Stimulated activated CD8-positive, alpha-beta memory T cell treated with anti-CD3 and anti-CD28 coated beads, Interleukin-15, amount 100 ng/mL, for 48 hours (primary cell): Measurements from ENCODE around the gene MYL6.

Source experiments
- DNase-seq, 2 donors: peaks; one replicate each; pipeline ENCODE4 v3.0.0-alpha.2; 2020; ENCODE audit warnings: low read depth in 2 of 2

Gene MYL6

GRCh38 chr12:56129206-56129941, 28.8 kb upstream of the MYL6 start:
- peak; percentile 74 to 81 for DNase-seq

GRCh38 chr12:56129942-56130495, 28.1 kb upstream of the MYL6 start:
- no peak for DNase-seq

GRCh38 chr12:56130876-56131275, 27.3 kb upstream of the MYL6 start:
- DNase-seq = no peak

- no peak for DNase-seq
These were observed 23.3 kb upstream of the MYL6 start for GRCh38 chr12:56134897-56135296.

- DNase-seq = no peak
These were observed 20.1 kb upstream of the MYL6 start for GRCh38 chr12:56137853-56138571.

GRCh38 chr12:56141946-56142784, 16.0 kb upstream of the MYL6 start:
- no peak for DNase-seq

- no peak for DNase-seq
These were observed 14.9 kb upstream of the MYL6 start for GRCh38 chr12:56143217-56143616.

GRCh38 chr12:56143870-56144269, 14.3 kb upstream of the MYL6 start:
- no peak for DNase-seq

GRCh38 chr12:56145217-56145616, 12.9 kb upstream of the MYL6 start:
- DNase-seq = no peak

GRCh38 chr12:56146492-56147460, 11.4 kb upstream of the MYL6 start:
- DNase-seq = no peak

GRCh38 chr12:56150563-56150962, 7.6 kb upstream of the MYL6 start:
- DNase-seq = no peak

GRCh38 chr12:56151672-56152131, 6.5 kb upstream of the MYL6 start:
- peak; percentile 53 to 57 for DNase-seq

GRCh38 chr12:56152132-56152755, 5.9 kb upstream of the MYL6 start, which contains the start of gene MYL6B:
TSS of gene MYL6B (plus strand) at chr12:56152587. CDS start at chr12:56153919, 1,332 bp downstream.
- DNase-seq = peak; percentile 92 to 93

- no peak for DNase-seq
These were observed 5.1 kb upstream of the MYL6 start for GRCh38 chr12:56152756-56153677.

GRCh38 chr12:56153678-56154065, 4.5 kb upstream of the MYL6 start:
- DNase-seq = no peak

GRCh38 chr12:56154246-56154771, 3.9 kb upstream of the MYL6 start:
- DNase-seq = no peak

- DNase-seq = no peak
These were observed 3.3 kb upstream of the MYL6 start for GRCh38 chr12:56154818-56155217.

- DNase-seq = no peak
These were observed 2.8 kb upstream of the MYL6 start for GRCh38 chr12:56155256-56155845.
